GM04503 (cell line): ENCODE measurements around the gene ACR.
"Not testable (repeated sequence)": the region's sequence is repeated elsewhere in the genome, so short reads cannot be mapped to it uniquely, and the experiment has no call there.

Experiments used
- DNase-seq: peaks from one replicate; pipeline ENCODE4 v3.0.0-alpha.2; 2012; ENCODE audit warnings: low read depth

ACR gene

GRCh38 chr22:50732681-50733080, 5.3 kb upstream of the ACR start:
- DNase-seq = no peak

- DNase-seq = peak; percentile 10
Measured at GRCh38 chr22:50733521-50734342, 4.3 kb upstream of the ACR start.

GRCh38 chr22:50734343-50734771, 3.6 kb upstream of the ACR start:
- DNase-seq = no peak

- no peak for DNase-seq
Measured at GRCh38 chr22:50734986-50735738, 2.8 kb upstream of the ACR start.

- no peak for DNase-seq
Measured at GRCh38 chr22:50735739-50736030, 2.3 kb upstream of the ACR start.

GRCh38 chr22:50738649-50739227, 734 bp downstream of the ACR start:
- no peak for DNase-seq

- DNase-seq = no peak
Measured at GRCh38 chr22:50739279-50739691, 1.3 kb downstream of the ACR start.

GRCh38 chr22:50739894-50740293, 1.9 kb downstream of the ACR start:
- no peak for DNase-seq

GRCh38 chr22:50740714-50741113, 2.7 kb downstream of the ACR start:
- not testable (repeated sequence) for DNase-seq

GRCh38 chr22:50744424-50744823, 6.4 kb downstream of the ACR start:
- not testable (repeated sequence) for DNase-seq

- not testable (repeated sequence) for DNase-seq
Measured at GRCh38 chr22:50747521-50747920, 9.5 kb downstream of the ACR start.

- not testable (repeated sequence) for DNase-seq
Measured at GRCh38 chr22:50748630-50749029, 10.6 kb downstream of the ACR start.

- DNase-seq = not testable (repeated sequence)
Measured at GRCh38 chr22:50749302-50750074, 11.5 kb downstream of the ACR start.

GRCh38 chr22:50755251-50755650, 17.2 kb downstream of the ACR start:
- DNase-seq = not testable (repeated sequence)

- DNase-seq = not testable (repeated sequence)
Measured at GRCh38 chr22:50756406-50756805, 18.4 kb downstream of the ACR start.

- DNase-seq = not testable (repeated sequence)
Measured at GRCh38 chr22:50756949-50757491, 19.0 kb downstream of the ACR start.

GRCh38 chr22:50759597-50760341, 21.8 kb downstream of the ACR start:
- DNase-seq = not testable (repeated sequence)

GRCh38 chr22:50761829-50762228, 23.8 kb downstream of the ACR start:
- DNase-seq = not testable (repeated sequence)

- not testable (repeated sequence) for DNase-seq
Measured at GRCh38 chr22:50764288-50764687, 26.3 kb downstream of the ACR start.

GRCh38 chr22:50775132-50775531, 37.1 kb downstream of the ACR start:
- not testable (repeated sequence) for DNase-seq

GRCh38 chr22:50777631-50778030, 39.6 kb downstream of the ACR start:
- not testable (repeated sequence) for DNase-seq
